Neural cell (in vitro differentiated cells): ENCODE measurements around the gene GRK7. TPM values are rescaled to one million over a fixed set of nuclear protein-coding genes. Genes with fewer than 3 reads are reported as not detected.

Source experiments
- H2AFZ ChIP-seq: fragments of 200-600, 300-800 bp; sonication (generic), shearing (Covaris generic); 2 replicates; pipeline ENCODE4 v1.6.0; 2014; ENCODE audit warnings: low read depth, mild to moderate bottlenecking, antibody characterized with exemption, low read length, moderate library complexity
- H3F3A ChIP-seq: fragments of 200-600 bp; shearing (Covaris generic); 2 replicates; pipeline ENCODE4 v1.6.1; 2016; ENCODE audit warnings: mild to moderate bottlenecking, moderate library complexity, mixed read lengths, antibody characterized with exemption, low read length; ENCODE audit not compliant: insufficient read depth, poor library complexity, severe bottlenecking
- H3K27ac ChIP-seq: fragments of 200-600, 300-800 bp; sonication (generic), shearing (Covaris generic); 2 replicates; pipeline ENCODE4 v1.5.1; 2014; ENCODE audit warnings: mild to moderate bottlenecking, low read length, moderate library complexity
- H3K27me3 ChIP-seq: fragments of 300-800, 200-600 bp; sonication (generic), shearing (Covaris generic); 2 replicates; pipeline ENCODE4 v1.6.0; 2014; ENCODE audit warnings: mild to moderate bottlenecking, low read depth, low read length, moderate library complexity; ENCODE audit not compliant: insufficient read depth
- H3K36me3 ChIP-seq: fragments of 300-800, 200-600 bp; sonication (generic), shearing (Covaris generic); 2 replicates; pipeline ENCODE4 v1.5.1; 2014; ENCODE audit warnings: mild to moderate bottlenecking, antibody characterized with exemption, low read length, moderate library complexity; ENCODE audit not compliant: insufficient read depth
- H3K4me2 ChIP-seq: fragments of 300-800, 200-600 bp; sonication (generic), shearing (Covaris generic); 2 replicates; pipeline ENCODE4 v1.6.0; 2014; ENCODE audit warnings: mild to moderate bottlenecking, low read length
- H3K4me3 ChIP-seq: fragments of 300-800, 200-600 bp; sonication (generic), shearing (Covaris generic); 2 replicates; pipeline ENCODE4 v1.5.1; 2014; ENCODE audit warnings: mild to moderate bottlenecking, low read length, moderate library complexity
- H3K79me2 ChIP-seq: fragments of 200-600 bp; shearing (Covaris generic); replicated peaks from 2 replicates; pipeline ENCODE4 v1.6.0; 2014; ENCODE audit warnings: mild to moderate bottlenecking, low read length, moderate library complexity; ENCODE audit not compliant: insufficient read depth
- H3K9ac ChIP-seq: fragments of 300-800, 200-600 bp; sonication (generic), shearing (Covaris generic); 2 replicates; pipeline ENCODE4 v1.6.1; 2016; ENCODE audit warnings: mild to moderate bottlenecking, low read length, mixed read lengths
- H3K9me2 ChIP-seq: fragments of 200-600 bp; shearing (Covaris generic); 2 replicates; pipeline ENCODE4 v1.6.1; 2016; ENCODE audit warnings: mild to moderate bottlenecking, low read length, mixed read lengths; ENCODE audit not compliant: insufficient read depth
- H3K9me3 ChIP-seq: fragments of 200-600, 300-800 bp; sonication (generic), shearing (Covaris generic); 2 replicates; pipeline ENCODE4 v1.6.1; 2016; ENCODE audit warnings: mild to moderate bottlenecking, mixed run types, low read length, moderate library complexity, mixed read lengths
- H4K20me1 ChIP-seq: fragments of 200-600 bp; shearing (Covaris generic); 2 replicates; pipeline ENCODE4 v1.6.1; 2016; ENCODE audit warnings: mild to moderate bottlenecking, mixed run types; ENCODE audit not compliant: insufficient read depth
- CTCF ChIP-seq: fragments of 450-650 bp; IDR thresholded peaks from 2 replicates; pipeline ENCODE4 v1.5.1; 2014; ENCODE audit warnings: antibody characterized with exemption, mild to moderate bottlenecking, moderate library complexity; ENCODE audit not compliant: poor library complexity, severe bottlenecking
- EP300 ChIP-seq: fragments of 450-650 bp; conservative IDR thresholded peaks from 2 replicates; pipeline ENCODE4 v1.6.1; 2014; ENCODE audit warnings: antibody characterized with exemption, mild to moderate bottlenecking, moderate library complexity; ENCODE audit not compliant: poor library complexity, severe bottlenecking
- EZH2 ChIP-seq: fragments of 200-600, 300-800 bp; shearing (Covaris generic), sonication (generic); IDR thresholded peaks from 2 replicates; pipeline ENCODE4 v1.6.1; 2014; ENCODE audit warnings: antibody characterized with exemption, low read length, borderline replicate concordance, mild to moderate bottlenecking; ENCODE audit not compliant: insufficient read depth, poor library complexity, severe bottlenecking
- MXI1 ChIP-seq: fragments of 450-650 bp; conservative IDR thresholded peaks from 2 replicates; pipeline ENCODE4 v1.6.1; 2014; ENCODE audit warnings: antibody characterized with exemption, mild to moderate bottlenecking; ENCODE audit not compliant: poor library complexity, severe bottlenecking
- POLR2AphosphoS5 ChIP-seq: IDR thresholded peaks from 2 replicates; pipeline ENCODE4 v1.6.1; 2012
- RAD21 ChIP-seq: fragments of 450-650 bp; conservative IDR thresholded peaks from 2 replicates; pipeline ENCODE4 v1.6.1; 2014; ENCODE audit warnings: antibody characterized with exemption, mild to moderate bottlenecking, moderate library complexity
- SMC3 ChIP-seq: fragments of 450-650 bp; conservative IDR thresholded peaks from 2 replicates; pipeline ENCODE4 v1.6.1; 2014; ENCODE audit warnings: antibody characterized with exemption, mild to moderate bottlenecking, moderate library complexity; ENCODE audit not compliant: poor library complexity
- TAF1 ChIP-seq: IDR thresholded peaks from 2 replicates; pipeline ENCODE4 v1.6.1; 2012; ENCODE audit warnings: low read depth
- polyA plus RNA-seq: library from polyadenylated mRNA; depleted of rRNA; stranded (reverse); fragments of >200 nt; gene quantifications from 2 replicates; pipeline ENCODE4 v1.2.3, GENCODE V29; 2014
- TF ChIP-seq, protein P1 (sequence below): IDR thresholded peaks from 2 replicates; pipeline ENCODE4 v1.6.1; 2012; ENCODE audit warnings: borderline replicate concordance

GRK7 gene
- polyA plus RNA-seq, 1 donor from 2014 or later, result not detected

DNA sequence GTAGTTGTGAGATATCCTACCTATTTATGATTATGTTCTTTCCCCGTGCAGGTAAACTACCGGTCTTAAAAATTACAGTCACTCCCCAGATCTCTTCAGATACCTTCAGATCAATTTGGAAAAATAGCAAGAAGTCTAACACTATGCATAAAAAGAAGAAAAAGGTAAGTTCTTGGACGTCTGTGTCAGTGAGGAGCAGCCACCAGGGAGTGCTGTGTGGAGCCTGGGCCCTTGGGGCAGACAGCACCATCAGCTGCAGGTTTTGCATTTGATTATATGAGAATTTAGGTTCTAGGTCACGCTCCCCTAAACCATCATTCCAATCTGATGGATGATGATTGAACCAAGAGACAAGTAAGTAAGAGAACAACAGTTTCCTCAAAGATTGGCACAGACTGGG is 34.0 kb upstream of the GRK7 start:
- Histone ChIP-seq H3K4me3 (no peak overlapping the region), H2AFZ (no peak overlapping the region), H3F3A (no peaks in the 10 kb centered on the region), H3K9me3 (no peaks in the 10 kb centered on the region), H3K27me3 (no peaks in the 10 kb centered on the region), H3K79me2 (no peaks in the 10 kb centered on the region), H3K4me2 (no peak overlapping the region), H4K20me1 (no peaks in the 10 kb centered on the region), H3K27ac (no peak overlapping the region), H3K36me3 (no peaks in the 10 kb centered on the region), H3K9me2 (no peaks in the 10 kb centered on the region), H3K9ac (no peak overlapping the region)
- TF ChIP-seq TAF1 (no peak), RAD21 (no peak)

DNA sequence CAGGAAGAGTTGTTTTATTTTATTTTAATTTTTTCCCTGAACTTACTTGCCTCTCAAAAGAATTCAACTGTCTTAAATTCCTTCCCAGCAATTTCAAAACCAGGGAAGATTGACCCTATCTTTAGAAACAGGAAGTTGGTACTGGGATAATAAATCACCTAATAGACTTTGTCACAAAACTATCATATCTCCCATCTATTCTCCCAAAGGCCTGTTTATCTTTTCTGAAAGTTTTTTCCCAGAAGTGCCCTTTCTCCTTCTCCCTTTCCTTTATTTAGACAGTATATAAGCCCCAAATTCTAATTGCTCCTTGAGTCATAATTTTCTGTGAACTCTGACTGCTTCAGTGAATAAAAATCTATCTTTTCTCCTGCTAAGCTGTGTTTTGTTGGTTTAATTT is 28.0 kb upstream of the GRK7 start:
- no peak overlapping the region for H2AFZ ChIP-seq
- TF ChIP-seq SMC3 (no peak), EP300 (no peak), RAD21 (no peak), TAF1 (no peak), CTCF (no peak)
- TF ChIP-seq, protein P1, sequence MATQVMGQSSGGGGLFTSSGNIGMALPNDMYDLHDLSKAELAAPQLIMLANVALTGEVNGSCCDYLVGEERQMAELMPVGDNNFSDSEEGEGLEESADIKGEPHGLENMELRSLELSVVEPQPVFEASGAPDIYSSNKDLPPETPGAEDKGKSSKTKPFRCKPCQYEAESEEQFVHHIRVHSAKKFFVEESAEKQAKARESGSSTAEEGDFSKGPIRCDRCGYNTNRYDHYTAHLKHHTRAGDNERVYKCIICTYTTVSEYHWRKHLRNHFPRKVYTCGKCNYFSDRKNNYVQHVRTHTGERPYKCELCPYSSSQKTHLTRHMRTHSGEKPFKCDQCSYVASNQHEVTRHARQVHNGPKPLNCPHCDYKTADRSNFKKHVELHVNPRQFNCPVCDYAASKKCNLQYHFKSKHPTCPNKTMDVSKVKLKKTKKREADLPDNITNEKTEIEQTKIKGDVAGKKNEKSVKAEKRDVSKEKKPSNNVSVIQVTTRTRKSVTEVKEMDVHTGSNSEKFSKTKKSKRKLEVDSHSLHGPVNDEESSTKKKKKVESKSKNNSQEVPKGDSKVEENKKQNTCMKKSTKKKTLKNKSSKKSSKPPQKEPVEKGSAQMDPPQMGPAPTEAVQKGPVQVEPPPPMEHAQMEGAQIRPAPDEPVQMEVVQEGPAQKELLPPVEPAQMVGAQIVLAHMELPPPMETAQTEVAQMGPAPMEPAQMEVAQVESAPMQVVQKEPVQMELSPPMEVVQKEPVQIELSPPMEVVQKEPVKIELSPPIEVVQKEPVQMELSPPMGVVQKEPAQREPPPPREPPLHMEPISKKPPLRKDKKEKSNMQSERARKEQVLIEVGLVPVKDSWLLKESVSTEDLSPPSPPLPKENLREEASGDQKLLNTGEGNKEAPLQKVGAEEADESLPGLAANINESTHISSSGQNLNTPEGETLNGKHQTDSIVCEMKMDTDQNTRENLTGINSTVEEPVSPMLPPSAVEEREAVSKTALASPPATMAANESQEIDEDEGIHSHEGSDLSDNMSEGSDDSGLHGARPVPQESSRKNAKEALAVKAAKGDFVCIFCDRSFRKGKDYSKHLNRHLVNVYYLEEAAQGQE, result no peak
- H3F3A ChIP-seq, result no peaks in the 10 kb centered on the region
- H3K4me2 ChIP-seq, result no peak overlapping the region
- no peaks in the 10 kb centered on the region for H4K20me1 ChIP-seq
- no peaks in the 10 kb centered on the region for H3K27me3 ChIP-seq
- no peak overlapping the region for H3K9ac ChIP-seq
- H3K27ac ChIP-seq, result no peak overlapping the region
- H3K4me3 ChIP-seq, result no peak overlapping the region
- no peaks in the 10 kb centered on the region for H3K36me3 ChIP-seq
- no peaks in the 10 kb centered on the region for H3K9me2 ChIP-seq
- no peaks in the 10 kb centered on the region for H3K9me3 ChIP-seq
- H3K79me2 ChIP-seq, result peaks cover 16% of the 10 kb centered on the region

DNA sequence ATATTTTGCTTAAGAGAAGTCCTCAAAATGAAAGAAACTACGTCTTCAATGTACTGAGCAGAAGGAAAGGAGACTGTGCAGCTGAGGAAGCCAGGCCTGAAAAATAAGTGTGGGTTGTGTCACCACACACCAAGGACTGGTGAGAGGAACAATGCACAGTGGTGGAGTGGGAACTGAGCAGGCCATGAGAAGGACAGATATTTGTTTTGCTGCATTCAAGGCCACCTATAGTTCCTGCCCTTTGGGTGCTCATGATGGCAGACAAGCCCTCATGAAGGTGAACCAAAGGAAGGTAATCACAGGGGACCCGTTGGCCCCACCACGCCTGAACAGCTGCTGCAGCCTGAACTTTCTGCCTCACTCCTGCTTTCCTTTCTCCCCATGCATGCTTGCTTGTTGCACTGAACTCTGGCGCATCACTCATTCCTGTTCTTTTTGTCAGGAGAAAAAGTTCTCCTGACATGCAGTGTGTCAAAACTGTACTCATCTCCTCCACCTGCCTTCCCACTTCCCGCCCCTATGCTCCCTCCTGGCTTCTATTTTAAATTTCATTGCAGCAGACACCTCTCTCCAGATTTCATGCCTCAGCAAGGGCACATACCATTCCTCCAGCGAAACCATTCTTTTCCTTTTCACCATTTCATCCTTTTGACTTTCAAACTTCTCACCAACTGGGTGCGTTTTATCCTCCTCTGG is 27.3 kb upstream of the GRK7 start:
- H3K4me3 ChIP-seq, result no peak overlapping the region
- no peak for TF ChIP-seq EZH2
- no peak for TF ChIP-seq EP300
- TF ChIP-seq POLR2AphosphoS5, result no peak
- no peak for TF ChIP-seq CTCF
- no peak for TF ChIP-seq SMC3
- TF ChIP-seq, protein P1, result no peak
- no peak for TF ChIP-seq TAF1
- no peak for TF ChIP-seq RAD21
- no peak for TF ChIP-seq MXI1
- H3K27ac ChIP-seq, result no peak overlapping the region
- no peaks in the 10 kb centered on the region for H4K20me1 ChIP-seq
- H3K79me2 ChIP-seq, result peaks cover 23% of the 10 kb centered on the region
- H2AFZ ChIP-seq, result no peak overlapping the region
- H3K9me2 ChIP-seq, result no peaks in the 10 kb centered on the region
- no peaks in the 10 kb centered on the region for H3K27me3 ChIP-seq
- H3K4me2 ChIP-seq, result no peak overlapping the region
- no peak overlapping the region for H3K9ac ChIP-seq
- H3F3A ChIP-seq, result no peaks in the 10 kb centered on the region
- no peaks in the 10 kb centered on the region for H3K9me3 ChIP-seq
- no peaks in the 10 kb centered on the region for H3K36me3 ChIP-seq
